Measurements from ENCODE around the gene KRTAP10-4. TPM values are rescaled to one million over a fixed set of nuclear protein-coding genes. Genes with fewer than 3 reads are reported as not detected.

Gene KRTAP10-4, protein sequence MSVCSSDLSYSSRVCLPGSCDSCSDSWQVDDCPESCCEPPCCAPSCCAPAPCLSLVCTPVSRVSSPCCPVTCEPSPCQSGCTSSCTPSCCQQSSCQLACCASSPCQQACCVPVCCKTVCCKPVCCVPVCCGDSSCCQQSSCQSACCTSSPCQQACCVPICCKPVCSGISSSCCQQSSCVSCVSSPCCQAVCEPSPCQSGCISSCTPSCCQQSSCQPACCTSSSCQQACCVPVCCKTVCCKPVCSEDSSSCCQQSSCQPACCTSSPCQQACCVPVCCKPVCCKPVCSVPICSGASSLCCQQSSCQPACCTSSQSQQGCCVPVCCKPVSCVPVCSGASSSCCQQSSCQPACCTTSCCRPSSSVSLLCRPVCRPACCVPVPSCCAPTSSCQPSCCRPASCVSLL
- total RNA-seq = not detected in 2 replicates

DNA sequence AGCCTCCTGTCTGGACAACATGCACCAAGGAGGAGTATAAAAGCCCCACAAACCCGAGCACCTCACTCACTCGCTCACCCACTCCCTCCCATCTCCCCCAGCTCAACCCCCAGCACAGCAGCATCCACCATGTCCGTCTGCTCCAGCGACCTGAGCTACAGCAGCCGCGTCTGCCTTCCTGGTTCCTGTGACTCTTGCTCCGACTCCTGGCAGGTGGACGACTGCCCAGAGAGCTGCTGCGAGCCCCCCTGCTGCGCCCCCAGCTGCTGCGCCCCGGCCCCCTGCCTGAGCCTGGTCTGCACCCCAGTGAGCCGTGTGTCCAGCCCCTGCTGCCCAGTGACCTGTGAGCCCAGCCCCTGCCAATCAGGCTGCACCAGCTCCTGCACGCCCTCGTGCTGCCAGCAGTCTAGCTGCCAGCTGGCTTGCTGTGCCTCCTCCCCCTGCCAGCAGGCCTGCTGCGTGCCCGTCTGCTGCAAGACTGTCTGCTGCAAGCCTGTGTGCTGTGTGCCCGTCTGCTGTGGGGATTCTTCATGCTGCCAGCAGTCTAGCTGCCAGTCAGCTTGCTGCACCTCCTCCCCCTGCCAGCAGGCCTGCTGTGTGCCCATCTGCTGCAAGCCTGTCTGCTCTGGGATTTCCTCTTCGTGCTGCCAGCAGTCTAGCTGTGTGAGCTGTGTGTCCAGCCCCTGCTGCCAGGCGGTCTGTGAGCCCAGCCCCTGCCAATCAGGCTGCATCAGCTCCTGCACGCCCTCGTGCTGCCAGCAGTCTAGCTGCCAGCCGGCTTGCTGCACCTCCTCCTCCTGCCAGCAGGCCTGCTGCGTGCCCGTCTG is at the start of gene KRTAP10-4:
Gene KRTAP10-4 (plus strand): TSS at position 100 of the 827 bp plus-strand sequence. CDS start 30 bp downstream, at position 130.

DNA sequence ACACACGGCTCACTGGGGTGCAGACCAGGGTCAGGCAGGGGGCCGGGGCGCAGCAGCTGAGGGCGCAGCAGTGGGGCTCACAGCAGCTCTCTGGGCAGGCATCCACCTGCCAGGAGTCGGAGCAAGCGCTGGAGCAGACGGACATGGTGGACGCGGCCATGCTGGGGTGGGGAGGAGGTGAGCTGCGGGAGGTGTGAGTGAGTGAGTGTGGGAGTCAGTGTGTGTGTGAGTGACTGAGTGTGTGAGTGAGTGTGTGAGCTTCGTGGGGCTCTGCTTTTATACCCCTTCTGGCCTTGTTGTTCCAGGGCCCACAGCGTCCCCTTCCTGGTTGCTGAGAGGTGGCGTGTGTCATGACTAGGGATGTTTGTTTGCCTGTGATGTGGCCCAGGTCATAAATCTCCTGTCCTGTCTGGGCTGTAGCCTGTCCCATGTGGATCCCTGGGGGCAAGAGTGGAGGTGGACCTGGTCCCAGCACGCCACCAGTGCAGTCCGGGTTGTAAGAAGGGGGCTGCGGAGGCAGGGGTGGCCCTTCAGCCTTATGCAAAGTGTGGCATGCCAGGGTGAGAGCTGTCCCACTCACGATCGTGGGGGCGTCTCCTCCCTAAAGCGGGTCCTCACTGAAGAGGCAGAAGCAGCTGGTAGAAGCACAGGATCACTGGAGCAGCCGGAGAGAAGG is 33.4 kb upstream of the KRTAP10-4 start, which contains the start of gene KRTAP10-1:
Gene KRTAP10-1 (minus strand): TSS at position 205 of the 676 bp plus-strand sequence. CDS start 45 bp downstream, at position 160.

DNA sequence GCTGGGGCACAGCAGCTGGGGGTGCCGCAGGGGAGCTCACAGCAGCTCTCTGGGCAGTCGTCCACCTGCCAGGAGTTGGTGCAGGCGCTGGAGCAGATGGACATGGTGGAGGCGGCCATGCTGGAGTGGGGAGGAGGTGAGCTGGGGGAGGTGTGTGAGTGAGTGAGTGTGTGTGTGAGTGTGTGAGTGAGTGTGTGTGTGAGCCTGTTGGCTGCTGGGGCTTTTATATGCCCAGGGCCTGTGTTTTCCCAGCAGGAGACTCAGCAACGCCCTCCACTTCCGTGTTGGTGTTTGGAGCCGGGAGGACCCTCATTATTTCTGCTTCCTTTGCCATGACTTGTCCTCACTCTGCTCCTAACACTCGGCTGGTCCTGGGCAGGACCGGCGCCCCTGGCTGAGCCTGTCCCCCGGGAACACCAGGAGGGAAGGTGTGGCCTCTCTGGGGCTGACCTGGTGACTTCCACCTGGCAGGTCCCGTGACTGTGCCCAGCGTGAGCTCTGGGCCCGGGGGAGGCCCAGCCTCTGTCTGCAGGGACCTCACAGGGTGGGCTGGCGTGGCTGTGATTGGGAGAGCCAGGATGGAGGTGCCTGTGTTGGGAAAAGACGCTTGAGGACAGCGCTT is 22.1 kb upstream of the KRTAP10-4 start, which contains the start of gene KRTAP10-2:
Gene KRTAP10-2 (minus strand): TSS at position 166 of the 622 bp plus-strand sequence. CDS start 47 bp downstream, at position 119.

DNA sequence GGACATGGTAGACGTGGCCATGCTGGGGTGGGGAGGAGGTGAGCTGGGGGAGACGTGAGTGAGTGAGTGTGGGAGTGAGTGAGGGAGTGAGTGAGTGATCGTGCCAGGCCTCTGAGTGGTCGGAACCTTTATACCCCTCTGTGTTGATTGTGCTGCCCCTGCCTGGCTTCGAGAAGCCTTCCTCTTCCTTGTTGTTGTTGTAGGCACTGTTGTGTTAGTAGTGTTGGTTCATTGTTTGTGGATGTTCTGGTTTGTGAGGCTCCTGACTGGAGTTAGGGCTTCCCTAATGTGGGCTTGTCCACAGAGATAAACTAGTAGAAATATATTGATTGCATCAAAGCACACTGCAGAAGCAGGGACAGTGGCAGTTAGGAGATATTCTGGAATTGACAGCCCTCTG is 14.8 kb upstream of the KRTAP10-4 start, which contains the start of gene KRTAP10-3:
Gene KRTAP10-3 (minus strand): TSS at position 101 of the 400 bp plus-strand sequence. CDS start 80 bp downstream, at position 21.

GRCh38 chr21:44580231-44580821 is 6.8 kb downstream of the KRTAP10-4 start, which contains the start of gene KRTAP10-5:
TSS of gene KRTAP10-5 (minus strand) at chr21:44580604. CDS start at chr21:44580578, 26 bp downstream.

DNA sequence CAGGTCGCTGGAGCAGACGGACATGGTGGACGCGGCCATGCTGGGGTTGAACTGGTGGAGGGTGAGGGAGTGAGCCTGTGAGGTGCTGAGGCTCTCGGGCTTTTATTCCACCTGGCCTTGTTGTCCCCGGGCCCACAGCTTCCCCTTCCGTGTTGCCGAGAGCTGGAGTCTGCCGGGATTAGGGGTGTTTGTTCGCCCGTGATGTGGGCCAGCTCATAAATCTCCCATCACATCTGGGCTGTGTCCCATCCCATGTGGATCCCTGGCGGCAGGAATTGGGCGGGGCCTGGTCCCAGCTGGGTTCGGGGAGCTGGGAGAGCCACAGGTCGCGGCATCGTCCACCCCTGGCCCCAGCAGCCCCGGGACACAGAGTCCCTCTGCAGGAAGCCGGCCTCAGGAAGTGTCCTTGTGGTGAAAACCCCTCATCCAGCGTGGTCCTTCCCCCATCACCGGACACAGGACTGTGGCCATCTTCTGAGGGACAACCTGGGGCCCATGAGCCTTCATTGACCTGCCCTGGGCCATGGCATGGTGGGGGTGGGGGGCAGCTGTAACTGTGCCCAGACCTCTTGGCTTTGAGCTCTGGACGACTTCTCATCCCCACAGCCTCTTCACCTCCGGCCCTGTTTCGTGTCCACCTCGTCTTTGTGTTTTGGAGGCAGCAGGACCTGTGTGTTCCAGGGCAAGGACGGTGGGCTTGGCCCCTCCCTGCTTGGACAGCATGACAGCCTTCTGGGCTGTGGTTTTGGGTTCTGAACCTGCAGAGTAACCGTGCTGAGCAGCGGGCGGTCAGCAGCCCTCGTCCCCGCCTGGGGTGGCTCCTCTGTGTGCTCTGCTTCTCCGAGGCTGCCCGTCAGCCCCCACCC is 19.1 kb downstream of the KRTAP10-4 start, which contains the start of gene KRTAP10-6:
Gene KRTAP10-6 (minus strand): TSS at position 60 of the 866 bp plus-strand sequence. CDS start 21 bp downstream, at position 39.

DNA sequence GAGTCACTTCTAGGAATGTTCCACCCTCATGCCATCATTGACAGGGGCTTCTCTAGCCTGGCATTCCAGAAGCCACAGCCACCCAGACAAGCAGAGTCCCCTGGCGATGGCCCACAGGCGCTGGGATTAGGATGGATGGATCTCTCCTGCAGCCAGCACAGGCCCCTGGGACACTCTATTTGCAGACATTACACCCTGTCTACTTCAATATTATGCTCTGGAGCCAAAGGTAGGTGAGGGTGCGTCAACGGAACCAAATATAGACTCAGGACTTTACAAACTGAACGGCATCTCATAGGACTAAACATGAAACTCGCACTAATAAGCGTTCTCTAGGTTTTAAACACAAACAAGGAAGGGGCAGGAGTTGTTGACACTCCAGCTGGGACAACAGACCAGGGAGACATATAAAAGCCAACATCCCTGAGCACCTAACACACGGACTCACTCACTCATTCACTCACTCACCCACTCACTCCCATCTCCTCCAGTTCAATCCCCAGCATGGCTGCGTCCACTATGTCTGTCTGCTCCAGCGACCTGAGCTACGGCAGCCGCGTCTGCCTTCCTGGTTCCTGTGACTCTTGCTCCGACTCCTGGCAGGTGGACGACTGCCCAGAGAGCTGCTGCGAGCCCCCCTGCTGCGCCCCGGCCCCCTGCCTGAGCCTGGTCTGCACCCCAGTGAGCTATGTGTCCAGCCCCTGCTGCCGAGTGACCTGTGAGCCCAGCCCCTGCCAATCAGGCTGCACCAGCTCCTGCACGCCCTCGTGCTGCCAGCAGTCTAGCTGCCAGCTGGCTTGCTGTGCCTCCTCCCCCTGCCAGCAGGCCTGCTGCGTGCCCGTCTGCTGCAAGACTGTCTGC is 26.8 kb downstream of the KRTAP10-4 start, which contains the start of gene KRTAP10-7:
Gene KRTAP10-7 (plus strand): TSS at position 480 of the 861 bp plus-strand sequence. CDS start 25 bp downstream, at position 505.

DNA sequence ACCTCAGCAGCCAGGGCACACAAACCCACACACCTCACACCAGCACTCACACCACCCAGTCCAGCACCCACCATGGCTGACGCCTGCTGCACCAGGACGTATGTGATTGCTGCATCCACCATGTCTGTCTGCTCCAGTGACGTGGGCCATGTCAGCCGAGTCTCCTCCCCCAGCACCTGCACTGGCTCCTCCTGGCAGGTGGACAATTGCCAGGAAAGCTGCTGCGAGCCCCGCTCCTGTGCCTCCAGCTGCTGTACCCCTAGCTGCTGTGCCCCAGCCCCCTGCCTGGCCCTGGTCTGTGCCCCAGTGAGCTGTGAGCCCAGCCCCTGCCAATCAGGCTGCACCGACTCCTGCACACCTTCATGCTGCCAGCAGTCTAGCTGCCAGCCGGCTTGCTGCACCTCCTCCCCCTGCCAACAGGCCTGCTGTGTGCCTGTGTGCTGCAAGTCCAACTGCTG is 38.5 kb downstream of the KRTAP10-4 start, which contains the start of gene KRTAP10-8:
Gene KRTAP10-8 (plus strand): TSS at position 51 of the 458 bp plus-strand sequence. CDS start 22 bp downstream, at position 73.

Other genes starting within 250 kb of the KRTAP10-4 start
- gene CFAP410, start 234.3 kb upstream of the KRTAP10-4 start, total RNA-seq = 20.1 and 22.2 TPM in 2 replicates
- gene TRPM2, start 220.1 kb upstream of the KRTAP10-4 start, total RNA-seq = not detected in 2 replicates
- 3.2 and 4.2 TPM in 2 replicates for gene LRRC3, start 118.2 kb upstream of the KRTAP10-4 start, total RNA-seq
- gene KRTAP10-1, start 33.5 kb upstream of the KRTAP10-4 start, total RNA-seq = not detected in 2 replicates
- gene KRTAP10-2, start 22.2 kb upstream of the KRTAP10-4 start, total RNA-seq = not detected in 2 replicates
- gene KRTAP10-3, start 14.9 kb upstream of the KRTAP10-4 start, total RNA-seq = not detected in 2 replicates
- gene KRTAP10-5, start 6.9 kb downstream of the KRTAP10-4 start, total RNA-seq = not detected in 2 replicates
- gene KRTAP10-6, start 18.8 kb downstream of the KRTAP10-4 start, total RNA-seq = not detected in 2 replicates
- gene KRTAP10-7, start 26.9 kb downstream of the KRTAP10-4 start, total RNA-seq = not detected in 2 replicates
- not detected in 2 replicates for gene KRTAP10-8, start 38.4 kb downstream of the KRTAP10-4 start, total RNA-seq
- not detected in 2 replicates for gene KRTAP10-9, start 53.4 kb downstream of the KRTAP10-4 start, total RNA-seq
- not detected in 2 replicates for gene KRTAP10-10, start 63.6 kb downstream of the KRTAP10-4 start, total RNA-seq
- gene KRTAP10-11, start 72.7 kb downstream of the KRTAP10-4 start, total RNA-seq = not detected in 2 replicates
- gene KRTAP12-4, start 80.9 kb downstream of the KRTAP10-4 start, total RNA-seq = not detected in 2 replicates
- not detected in 2 replicates for gene KRTAP12-3, start 84.2 kb downstream of the KRTAP10-4 start, total RNA-seq
- not detected in 2 replicates for gene KRTAP12-2, start 93.2 kb downstream of the KRTAP10-4 start, total RNA-seq
- not detected in 2 replicates for gene KRTAP12-1, start 108.4 kb downstream of the KRTAP10-4 start, total RNA-seq
- gene KRTAP10-12, start 123.4 kb downstream of the KRTAP10-4 start, total RNA-seq = not detected in 2 replicates
- gene TSPEAR, start 137.8 kb downstream of the KRTAP10-4 start, total RNA-seq = not detected in 2 replicates
- 22.3 and 30.2 TPM in 2 replicates for gene UBE2G2, start 228.1 kb downstream of the KRTAP10-4 start, total RNA-seq
- gene SUMO3, start 244.3 kb downstream of the KRTAP10-4 start, total RNA-seq = 66.7 and 80.6 TPM in 2 replicates